HG03432 (cell line): ENCODE data around the gene GPX1.
A peak's percentile ranks its signal among the peaks of the same experiment; 100 is the strongest.
"Not testable (repeated sequence)": the region's sequence is repeated elsewhere in the genome, so short reads cannot be mapped to it uniquely, and the experiment has no call there.

Experiments used
- ATAC-seq: cut with Tn5 transposase; IDR thresholded peaks from one replicate; pipeline ENCODE4 v1.9.1; 2021; ENCODE audit warnings: mild to moderate bottlenecking, moderate library complexity; ENCODE audit not compliant: unreplicated experiment

GPX1 gene

GRCh38 chr3:49358217-49358883, at the start of gene GPX1:
Gene GPX1, minus strand, starts transcription at chr3:49358353. Its CDS starts 75 bp downstream, at chr3:49358278.
- peak; percentile 89 for ATAC-seq

- no peak for ATAC-seq
Measured at GRCh38 chr3:49406571-49407565, 48.7 kb upstream of the GPX1 start.

- ATAC-seq: not testable (repeated sequence)
Measured at GRCh38 chr3:49405570-49405969, 47.4 kb upstream of the GPX1 start.

- ATAC-seq: no peak
Measured at GRCh38 chr3:49403891-49404290, 45.7 kb upstream of the GPX1 start.

- ATAC-seq: no peak
Measured at GRCh38 chr3:49401766-49402165, 43.6 kb upstream of the GPX1 start.

- ATAC-seq: no peak
Measured at GRCh38 chr3:49399461-49399860, 41.3 kb upstream of the GPX1 start.

GRCh38 chr3:49397470-49397869, 39.3 kb upstream of the GPX1 start:
- ATAC-seq: no peak

GRCh38 chr3:49391310-49391709, 33.2 kb upstream of the GPX1 start:
- ATAC-seq: not testable (repeated sequence)

- ATAC-seq: no peak
Measured at GRCh38 chr3:49389297-49389696, 31.1 kb upstream of the GPX1 start.

GRCh38 chr3:49388289-49388820, 30.2 kb upstream of the GPX1 start:
- no peak for ATAC-seq

- ATAC-seq: no peak
Measured at GRCh38 chr3:49387721-49388120, 29.6 kb upstream of the GPX1 start.

- ATAC-seq: no peak
Measured at GRCh38 chr3:49386056-49386756, 28.1 kb upstream of the GPX1 start.

- no peak for ATAC-seq
Measured at GRCh38 chr3:49385617-49386016, 27.5 kb upstream of the GPX1 start.

- ATAC-seq: no peak
Measured at GRCh38 chr3:49383387-49383786, 25.2 kb upstream of the GPX1 start.

- ATAC-seq: no peak
Measured at GRCh38 chr3:49378249-49378895, 20.2 kb upstream of the GPX1 start.

- ATAC-seq: no peak
Measured at GRCh38 chr3:49377483-49377882, 19.3 kb upstream of the GPX1 start.

- ATAC-seq: no peak
Measured at GRCh38 chr3:49371946-49372345, 13.8 kb upstream of the GPX1 start.

GRCh38 chr3:49370585-49371290, 12.6 kb upstream of the GPX1 start:
- no peak for ATAC-seq

- no peak for ATAC-seq
Measured at GRCh38 chr3:49362561-49362960, 4.4 kb upstream of the GPX1 start.

- ATAC-seq: no peak
Measured at GRCh38 chr3:49359623-49360022, 1.5 kb upstream of the GPX1 start.
